ENCODE measurements around the gene IGF1R.

IGF1R gene

DNA sequence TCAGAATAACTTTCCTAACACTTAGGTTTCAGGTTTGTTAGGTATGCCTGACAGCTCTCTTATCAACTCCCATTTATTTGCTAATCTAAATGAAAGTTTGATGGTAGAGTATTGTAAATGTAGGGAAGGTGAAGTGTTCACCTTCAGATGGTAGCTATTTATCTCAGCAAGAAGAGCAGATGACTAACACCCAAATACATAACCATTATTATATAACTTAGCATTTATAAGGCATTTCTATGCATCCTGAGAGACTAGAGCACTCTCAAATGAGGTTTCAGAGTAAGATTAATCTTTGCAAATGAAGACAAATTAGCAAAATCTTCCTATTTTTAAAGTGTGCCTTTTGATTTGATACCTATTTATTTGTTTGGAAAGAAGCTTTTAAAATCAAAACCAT lies 143.8 kb downstream of the IGF1R start:
- in situ Hi-C loops (cut with MboI; ENCODE audit: low sequenced_read_pairs): no loop called here

DNA sequence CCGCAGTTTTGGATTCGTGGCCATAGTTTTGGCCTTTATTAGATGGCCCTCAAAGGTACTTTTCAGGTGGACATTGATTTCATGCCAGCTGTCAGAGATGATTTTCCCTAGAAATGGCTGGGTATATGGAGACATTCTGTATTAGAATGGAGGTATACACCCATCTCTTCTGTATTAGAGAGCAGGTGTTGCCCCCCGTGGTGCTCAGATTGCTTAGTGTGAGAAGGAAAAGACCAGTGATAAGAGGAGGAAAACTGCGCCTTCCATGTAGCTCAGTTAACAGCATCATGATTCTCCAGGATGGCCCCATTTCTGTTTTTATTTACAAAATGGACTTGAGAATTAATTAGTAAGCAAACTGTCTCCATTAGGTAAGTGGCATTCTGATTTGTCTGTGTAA lies 145.9 kb downstream of the IGF1R start:
- in situ Hi-C loops (cut with MboI; ENCODE audit: low sequenced_read_pairs): no loop called here

DNA sequence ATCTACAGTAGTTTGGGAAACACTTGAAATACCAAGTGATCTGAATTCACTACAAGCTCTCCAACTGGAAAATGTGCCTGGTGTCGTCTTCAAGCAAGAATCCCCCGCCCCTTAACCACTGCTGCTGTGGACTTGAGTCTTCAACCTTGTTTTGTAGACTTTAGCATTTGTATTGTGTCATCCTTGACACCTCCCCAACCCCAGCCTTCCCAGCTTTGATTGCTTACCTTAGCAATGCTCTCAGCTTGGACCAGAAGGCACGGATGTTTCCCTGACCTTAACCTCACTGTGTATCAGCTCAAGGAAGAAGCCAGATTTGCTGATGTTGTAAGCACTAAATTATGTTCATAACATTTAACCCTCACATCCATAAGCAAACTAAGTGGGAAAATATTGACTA lies 146.4 kb downstream of the IGF1R start:
- in situ Hi-C loops (cut with MboI; ENCODE audit: low sequenced_read_pairs): no loop called here

DNA sequence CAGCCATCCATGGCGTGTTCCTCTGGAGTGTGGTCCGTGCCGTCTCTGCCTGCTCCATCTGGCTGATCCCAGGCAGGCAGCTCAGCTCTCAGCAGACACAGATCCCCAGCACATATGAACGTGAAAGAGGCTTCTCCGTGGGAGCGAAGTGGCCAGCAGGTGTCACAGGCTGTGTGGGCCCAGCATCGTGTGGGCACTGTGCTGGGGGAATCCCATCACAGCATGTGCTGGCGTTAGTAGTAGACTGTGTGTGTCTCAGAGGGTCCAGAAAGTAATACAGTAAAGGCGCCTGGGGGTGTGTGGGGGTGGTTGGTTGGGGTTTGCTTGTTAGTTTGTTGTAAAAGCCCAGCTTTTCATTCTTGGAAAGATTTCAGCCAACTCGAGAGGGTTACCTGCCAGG lies 147.6 kb downstream of the IGF1R start:
- in situ Hi-C loops (cut with MboI; ENCODE audit: low sequenced_read_pairs): no loop called here

DNA sequence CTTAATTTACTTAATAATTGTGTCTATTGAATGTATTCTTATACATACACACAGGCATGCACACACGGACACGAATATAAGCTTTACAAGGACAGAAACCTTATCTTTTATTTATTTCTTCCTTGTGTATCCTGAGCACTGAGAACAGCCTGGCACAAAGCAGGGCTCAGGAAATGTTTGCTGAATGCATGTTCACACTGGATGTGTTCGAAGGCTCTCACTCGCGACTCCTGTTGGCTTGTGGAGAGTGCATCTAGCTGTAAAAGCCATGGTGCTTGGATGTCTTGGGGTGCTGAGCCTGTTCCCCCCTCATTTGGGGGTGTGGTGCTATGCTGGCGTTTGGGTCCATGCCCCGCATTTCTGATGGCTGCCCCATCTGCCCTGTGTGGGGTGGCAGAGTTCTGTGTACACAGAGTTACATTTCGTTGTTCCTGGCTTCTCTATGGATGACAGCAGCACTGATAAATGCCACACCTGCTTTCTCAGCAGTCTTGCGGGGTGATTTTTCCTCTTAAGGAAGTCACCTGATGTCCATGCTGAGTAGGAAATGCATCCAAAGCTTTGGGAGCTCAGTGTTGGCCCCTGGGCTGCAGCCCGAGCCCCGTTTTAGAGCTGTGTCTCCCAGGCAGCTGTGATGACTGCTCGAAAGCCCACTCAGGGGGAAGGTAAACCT lies 148.5 kb downstream of the IGF1R start:
- in situ Hi-C loops (cut with MboI; ENCODE audit: low sequenced_read_pairs): no loop called here

DNA sequence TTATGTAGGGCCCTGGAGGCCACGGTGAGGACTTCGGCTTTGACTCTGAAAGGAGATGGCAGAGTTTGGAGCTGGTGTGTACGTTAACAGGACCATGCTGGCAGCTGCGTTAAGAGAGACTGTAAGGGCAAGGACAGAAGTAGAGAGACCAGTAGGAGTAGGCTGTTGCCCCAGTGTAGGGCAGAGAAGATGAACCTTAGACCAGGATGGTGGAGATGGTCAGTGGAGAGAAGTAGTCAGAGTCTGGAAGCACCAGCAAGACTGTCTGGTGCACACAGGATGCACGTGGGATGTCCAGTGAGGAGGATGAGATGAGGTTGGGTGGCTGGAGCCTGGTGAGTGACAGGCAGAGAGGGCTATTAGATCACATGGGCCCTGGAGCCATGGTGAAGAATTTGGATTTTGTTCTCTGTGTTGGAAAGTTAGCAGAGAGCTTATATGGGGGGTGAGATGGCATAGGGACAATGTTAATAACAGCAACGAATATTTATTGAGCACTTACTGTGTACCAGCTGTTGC lies 150.1 kb downstream of the IGF1R start:
- in situ Hi-C loops (cut with MboI; ENCODE audit: low sequenced_read_pairs): no loop called here

DNA sequence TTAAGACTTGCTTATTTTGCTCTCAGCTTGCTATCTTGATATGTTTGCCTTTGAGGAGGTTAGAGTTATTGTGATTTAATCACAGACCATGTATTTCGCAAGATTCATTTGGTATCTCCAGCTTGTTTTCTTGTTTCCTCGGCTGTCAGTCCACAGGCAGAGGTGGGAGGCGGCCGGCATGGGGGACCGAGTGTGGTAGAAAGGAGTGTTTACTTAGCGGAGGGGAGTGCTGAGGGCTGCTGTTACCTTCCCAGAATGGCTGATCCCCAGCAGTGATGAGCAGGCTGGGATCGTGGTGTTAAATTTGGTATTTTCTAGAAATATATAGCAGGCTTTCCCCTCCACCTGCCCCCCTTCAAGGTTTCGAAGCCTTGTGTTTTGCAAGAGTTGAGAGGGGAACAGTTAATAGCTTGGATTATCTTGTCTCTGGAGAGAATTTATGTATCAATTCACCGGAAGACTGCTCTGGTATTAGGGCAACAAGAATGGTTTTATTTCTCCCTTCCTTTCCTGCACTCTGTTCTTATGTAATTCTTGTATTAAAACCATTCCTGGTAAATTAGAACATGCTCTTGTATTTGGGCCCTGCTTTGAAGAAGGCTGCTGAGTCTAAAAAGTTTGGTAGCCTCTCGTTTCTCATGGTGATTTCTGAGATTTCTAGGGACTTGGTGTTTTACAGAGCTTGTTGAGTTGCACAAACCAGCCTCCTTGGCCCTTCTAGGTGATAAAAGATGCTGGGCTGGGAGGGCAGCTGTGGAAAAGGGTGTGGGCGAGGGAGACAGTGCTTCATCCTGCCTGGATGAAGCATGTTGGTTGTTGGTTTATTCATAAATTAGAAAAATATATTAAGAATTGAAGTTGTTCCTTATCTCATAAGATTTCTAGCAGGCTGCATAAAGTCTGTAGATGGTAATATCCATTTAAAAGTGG lies 151.4 kb downstream of the IGF1R start:
- in situ Hi-C loops (cut with MboI; ENCODE audit: low sequenced_read_pairs): no loop called here

DNA sequence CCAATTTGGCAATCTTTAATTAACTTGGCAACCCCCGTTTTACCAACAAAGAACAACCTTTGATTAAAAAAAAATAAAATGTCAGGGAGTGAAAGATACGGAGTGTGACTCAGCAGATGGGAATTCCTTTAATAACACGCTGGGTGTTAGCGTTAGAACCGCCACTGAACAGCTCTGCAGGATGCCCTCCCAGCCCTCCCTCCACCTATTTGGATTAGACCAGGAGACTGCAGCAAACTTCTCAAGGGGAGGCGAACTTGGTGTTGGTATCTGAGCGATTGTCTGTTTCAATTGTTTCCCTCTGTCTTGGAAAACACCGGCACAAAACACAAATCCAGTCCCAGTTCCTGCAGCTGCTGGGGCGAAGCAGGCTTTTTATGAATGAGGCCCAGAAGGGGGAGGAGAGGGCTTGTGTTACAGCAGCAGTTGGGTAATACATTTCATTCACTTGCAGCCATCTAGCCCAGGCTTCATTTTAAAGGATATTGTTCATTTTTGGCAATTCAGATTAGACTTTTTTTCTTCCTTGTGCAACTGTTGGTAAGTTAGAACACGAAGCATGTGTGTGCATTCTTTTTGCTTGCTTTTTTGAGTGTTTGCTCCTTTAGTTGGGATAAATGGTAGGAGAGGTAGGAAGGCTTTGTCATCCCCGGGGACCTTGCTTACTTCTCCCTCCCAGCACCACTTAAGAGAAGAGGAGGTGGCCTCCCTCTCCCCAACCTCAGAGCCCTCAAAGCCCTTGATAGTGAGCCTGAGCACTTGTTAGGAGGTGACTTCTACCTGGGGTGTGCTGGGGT lies 152.3 kb downstream of the IGF1R start:
- in situ Hi-C loops (cut with MboI; ENCODE audit: low sequenced_read_pairs): no loop called here

DNA sequence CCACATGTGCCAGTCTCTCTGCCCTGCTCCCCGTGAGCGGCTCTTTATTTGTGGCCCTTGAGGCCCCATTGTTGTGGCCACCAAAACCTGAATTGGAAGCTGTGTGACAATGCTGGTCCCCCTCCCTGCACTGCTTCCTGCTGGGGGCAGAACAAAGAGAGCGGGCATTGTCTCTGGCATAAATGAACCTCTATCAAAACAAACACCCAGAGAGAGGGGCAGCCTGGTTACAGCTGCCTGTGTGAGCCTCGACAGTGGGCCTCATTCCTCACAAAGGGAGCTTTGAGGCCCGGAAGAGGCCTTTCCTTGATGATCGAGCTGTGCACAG lies 152.9 kb downstream of the IGF1R start:
- in situ Hi-C loops (cut with MboI; ENCODE audit: low sequenced_read_pairs): no loop called here

DNA sequence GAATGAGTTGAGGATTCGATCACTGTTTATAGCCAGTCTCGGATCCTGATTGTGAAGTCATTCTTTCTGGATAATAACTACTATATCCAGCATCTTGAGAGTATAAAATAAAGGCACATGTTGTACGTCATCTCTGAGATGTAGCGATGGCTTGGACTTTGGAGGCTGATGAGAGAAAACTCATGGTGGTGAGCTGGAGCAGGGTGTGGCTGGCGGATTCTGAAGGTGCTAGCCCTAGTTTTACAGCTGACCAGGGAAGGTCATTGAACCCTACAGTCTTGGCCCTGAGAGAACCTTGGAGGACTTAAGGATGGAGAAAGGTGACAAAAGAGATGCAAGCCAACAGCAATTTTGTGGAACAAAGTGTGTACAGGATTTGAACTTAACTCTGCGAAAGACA lies 153.8 kb downstream of the IGF1R start:
- in situ Hi-C loops (cut with MboI; ENCODE audit: low sequenced_read_pairs): no loop called here

DNA sequence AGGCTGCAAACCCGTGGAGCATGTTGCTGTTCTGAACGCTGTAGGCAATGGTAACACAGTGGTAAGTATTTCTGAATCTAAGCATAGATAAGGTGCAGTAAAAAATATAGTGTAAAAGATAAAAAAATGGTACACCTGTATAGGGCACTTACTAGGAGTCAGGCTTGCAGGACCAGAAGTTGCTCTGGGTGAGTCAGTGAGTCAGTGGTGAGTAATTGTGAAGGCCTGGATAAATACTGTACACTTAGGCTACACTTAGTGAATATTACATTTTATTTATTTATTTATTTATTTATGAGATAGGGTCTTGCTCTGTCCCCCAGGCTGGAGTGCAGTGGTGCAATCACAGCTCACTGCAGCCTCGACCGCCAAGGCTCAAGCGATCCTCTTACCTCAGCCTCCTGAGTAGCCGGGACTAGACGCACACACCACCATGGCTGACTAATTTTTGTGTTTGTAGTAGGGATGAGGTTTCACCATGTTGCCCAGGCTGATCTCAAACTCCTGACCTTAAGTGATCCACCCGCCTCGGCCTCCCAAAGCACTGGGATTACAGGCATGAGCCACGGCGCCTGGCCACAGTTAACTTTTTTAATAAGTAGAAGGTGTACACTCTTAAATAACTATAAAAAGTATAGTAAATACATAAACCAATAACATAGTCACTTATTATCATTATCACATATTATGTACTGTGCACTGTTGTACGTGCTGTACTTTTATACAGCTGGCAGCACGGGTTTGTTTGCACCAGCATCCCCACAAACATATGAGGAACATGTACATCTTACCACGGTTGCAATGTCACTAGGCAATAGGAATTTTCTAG lies 155.1 kb downstream of the IGF1R start:
- in situ Hi-C loops (cut with MboI; ENCODE audit: low sequenced_read_pairs): no loop called here

DNA sequence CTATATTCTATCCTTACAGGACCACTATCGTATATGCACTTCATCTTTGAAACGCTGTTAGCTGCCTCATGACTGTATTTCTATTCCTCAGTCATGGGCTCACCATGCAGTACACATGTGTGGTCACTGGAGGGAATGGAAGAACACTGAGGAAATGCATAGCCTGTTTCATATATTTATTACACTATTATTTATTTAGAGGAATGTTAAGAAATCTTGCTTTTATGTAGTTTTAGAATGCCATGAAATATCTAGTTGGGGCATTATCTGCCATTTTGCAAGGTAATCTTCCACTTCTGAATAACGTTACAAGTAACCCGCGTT lies 155.7 kb downstream of the IGF1R start:
- in situ Hi-C loops (cut with MboI; ENCODE audit: low sequenced_read_pairs): no loop called here

DNA sequence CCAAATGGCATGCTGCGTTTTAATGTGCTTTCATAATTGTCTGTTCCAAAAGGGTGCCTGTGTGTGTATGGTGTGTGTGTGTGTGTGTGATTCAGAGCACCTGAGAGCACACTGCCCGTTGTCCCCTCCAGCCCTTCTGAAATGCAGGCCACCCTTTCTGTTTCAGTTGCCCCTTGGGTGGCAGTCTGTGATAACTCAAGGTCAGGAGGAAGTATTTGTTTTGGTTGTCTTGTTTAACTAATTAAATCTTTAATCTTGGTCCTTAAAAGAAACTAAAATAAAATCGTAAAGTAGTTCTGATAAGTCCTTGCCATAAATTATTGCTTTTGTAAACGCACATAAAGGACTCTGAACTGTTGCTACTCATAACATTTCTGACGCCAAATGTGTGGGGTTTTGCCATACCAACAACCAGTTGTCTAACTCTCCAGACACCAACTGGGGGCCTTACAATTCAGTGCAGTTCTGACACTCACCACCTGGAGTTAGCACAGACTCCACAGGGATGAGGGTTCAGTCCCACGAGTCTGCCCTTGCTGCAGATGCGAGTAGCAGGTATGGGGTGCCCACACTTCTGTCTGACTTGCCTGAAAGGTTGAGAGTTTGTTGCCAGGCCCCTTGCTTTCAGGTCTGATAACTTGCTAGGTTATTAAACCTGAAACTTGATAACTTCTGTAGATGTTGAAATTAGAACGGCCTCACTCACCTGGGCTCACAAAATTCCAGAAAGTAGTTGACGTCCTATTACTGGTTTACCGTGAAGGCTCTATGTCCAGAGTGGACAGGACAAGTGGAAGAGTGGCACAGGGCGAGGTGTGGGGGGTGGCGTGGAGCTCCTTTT lies 157.3 kb downstream of the IGF1R start:
- in situ Hi-C loops (cut with MboI; ENCODE audit: low sequenced_read_pairs): no loop called here

DNA sequence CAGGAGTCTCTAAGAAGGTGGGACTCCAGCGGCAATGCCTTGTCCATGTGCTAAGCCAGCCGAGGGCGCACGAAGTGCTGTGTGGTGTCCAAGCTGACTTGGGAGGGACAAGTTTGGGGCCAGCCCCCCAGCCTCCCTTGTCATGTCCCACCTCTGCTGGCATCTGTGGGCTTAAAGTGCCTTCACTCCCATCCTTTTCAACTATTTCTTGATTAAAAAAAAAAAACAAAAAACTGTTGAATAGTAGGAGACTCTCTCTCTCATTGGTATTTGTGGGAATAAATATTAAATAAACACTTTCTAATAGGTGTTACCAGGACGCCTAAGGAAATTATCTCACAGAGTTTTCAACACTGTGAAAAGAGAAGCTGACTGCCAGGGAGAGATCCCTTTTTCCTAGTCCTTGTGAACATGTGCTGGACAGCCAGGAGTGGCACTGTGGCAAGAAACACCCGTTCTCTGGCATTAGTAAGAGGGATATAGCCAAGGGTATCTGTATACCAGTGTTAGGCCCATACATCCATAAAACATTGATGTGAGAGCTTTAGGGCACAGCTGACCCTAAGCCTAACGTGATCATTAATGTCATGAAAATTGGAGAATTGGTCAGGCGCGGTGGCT lies 158.0 kb downstream of the IGF1R start:
- in situ Hi-C loops (cut with MboI; ENCODE audit: low sequenced_read_pairs): no loop called here

DNA sequence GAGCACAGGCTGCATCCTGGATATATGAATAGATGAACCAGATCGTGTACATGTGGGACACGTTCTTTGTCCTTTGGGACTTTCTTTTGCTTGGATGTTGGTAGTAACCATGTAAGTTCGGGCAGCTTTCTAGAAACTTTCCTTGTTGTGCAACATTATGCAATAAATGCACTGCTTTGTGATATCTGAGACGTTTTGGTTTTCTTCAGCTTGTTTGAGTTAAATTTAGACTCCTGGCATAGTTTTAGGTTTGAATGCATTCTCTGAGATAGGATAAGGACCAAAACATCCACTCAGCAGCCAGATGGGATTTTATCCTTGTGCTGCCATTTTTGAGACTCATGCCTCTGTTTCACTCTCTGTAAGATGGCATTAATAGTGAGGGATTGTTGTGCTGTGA lies 158.9 kb downstream of the IGF1R start:
- in situ Hi-C loops (cut with MboI; ENCODE audit: low sequenced_read_pairs): no loop called here

DNA sequence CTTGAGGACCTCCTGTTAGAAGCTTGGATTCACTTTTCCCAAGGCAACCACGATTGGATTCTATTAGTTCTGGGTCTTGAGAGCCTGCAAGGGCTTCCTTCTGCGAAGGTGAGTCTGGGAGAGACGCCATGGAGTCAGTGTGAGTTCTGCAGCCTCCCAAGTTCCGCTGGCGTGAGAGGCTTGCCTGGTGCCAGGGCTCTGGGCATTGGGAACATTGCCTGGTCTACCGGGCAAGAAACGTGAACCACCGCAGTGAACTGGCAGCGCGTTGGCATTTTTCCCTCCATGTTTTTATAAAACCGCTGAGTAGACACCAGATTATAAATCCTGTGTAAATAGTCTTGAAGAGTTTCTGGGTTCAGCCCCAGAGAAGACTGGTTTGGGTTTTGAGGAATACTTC lies 160.9 kb downstream of the IGF1R start:
- in situ Hi-C loops (cut with MboI; ENCODE audit: low sequenced_read_pairs): no loop called here

DNA sequence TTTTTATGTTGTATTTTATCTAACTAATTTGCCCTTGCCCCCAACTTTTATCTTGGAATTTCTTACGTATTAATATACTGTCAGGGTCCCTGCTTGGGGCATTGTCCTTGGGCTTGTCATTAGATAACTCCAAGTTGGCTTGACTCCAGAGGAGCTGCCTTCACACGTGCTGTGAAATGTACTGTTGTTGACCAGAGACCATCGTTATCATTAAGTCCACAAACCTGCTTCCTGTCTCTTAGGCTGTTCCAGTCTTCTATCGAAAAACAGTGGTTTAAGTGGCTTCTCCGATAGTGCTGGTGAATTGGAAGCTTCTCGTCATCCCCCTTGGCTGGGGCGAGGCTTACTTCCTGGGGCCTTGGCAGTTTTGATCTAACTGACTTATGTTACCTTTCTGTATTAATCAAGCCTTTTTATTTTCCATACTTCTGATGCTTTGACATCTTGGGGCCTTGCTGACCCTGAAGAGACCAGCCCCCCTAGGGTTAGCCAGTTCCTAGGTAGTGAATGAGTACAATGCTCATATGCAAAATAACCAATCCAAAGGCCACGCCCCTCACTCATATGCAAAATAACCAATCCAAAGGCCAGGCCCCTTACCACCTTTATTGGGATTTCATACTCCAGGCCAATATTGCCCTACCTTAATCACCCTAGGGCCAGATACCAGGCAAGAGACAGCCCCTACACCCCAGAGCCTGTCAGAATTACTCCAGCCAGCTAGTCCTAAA lies 164.5 kb downstream of the IGF1R start:
- in situ Hi-C loops (cut with MboI; ENCODE audit: low sequenced_read_pairs): no loop called here

DNA sequence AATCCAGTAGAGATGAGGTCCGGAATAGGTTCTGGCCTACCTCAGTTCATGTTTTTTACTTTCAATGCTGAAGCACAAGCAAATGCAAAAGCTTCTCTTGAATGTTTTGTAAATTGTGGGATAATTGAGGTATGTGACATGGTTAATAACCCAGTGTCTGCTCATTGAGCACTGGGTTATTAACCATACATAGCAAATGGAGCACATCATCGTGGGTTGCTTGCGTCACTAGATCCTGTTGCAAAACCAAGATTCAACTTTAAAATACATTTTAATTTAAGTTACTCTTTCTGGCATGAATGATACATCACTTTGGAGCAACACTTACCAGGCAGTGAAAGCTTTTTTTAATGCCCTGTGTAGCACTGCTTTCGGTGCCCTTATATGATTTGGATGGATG lies 165.6 kb downstream of the IGF1R start:
- in situ Hi-C loops (cut with MboI; ENCODE audit: low sequenced_read_pairs): no loop called here

DNA sequence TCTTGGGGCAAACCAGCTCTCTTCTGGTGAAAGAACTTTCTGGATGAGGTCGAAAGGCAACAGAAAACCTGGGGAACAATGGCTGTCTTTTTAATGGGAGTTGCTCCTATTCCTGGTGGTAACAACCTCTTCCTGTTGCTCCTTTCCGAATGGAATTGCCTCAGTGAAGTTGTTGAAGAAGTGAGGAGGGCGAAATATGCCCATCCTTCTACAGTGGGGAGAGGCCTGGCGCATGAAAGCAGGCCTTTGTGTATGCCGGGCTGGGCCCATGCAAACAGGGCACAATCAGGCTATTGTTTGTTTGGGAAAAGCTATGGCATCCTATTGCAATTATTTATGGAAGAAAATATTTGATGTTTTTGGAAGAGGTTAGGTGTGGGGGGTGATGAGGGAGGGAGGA lies 166.9 kb downstream of the IGF1R start:
- in situ Hi-C loops (cut with MboI; ENCODE audit: low sequenced_read_pairs): no loop called here

Measured in HL-60/S4 treated with phorbol 12-myristate 13-acetate at 8.2 ng/mL for 4 days and 3 days (cell line).